H9 (cell line): Measurements from ENCODE around the gene PARM1. TPM values are rescaled to one million over a fixed set of nuclear protein-coding genes. Genes with fewer than 3 reads are reported as not detected.

Experiments used
- DNase-seq: peaks from one replicate; pipeline ENCODE4 v3.0.0-alpha.2; 2017
- H2AFZ ChIP-seq: one replicate; pipeline ENCODE4 v1.6.1; 2013; ENCODE audit warnings: mild to moderate bottlenecking, low read length, control low read depth, moderate library complexity
- H2AK5ac ChIP-seq: 2 replicates; pipeline ENCODE4 v1.6.1; 2013; ENCODE audit warnings: low read length, control low read depth, mixed read lengths; ENCODE audit not compliant: insufficient read length
- H2BK120ac ChIP-seq: one replicate; pipeline ENCODE4 v1.6.1; 2013; ENCODE audit warnings: low read depth, mild to moderate bottlenecking, low read length, control low read depth, inconsistent platforms; ENCODE audit not compliant: poor library complexity, severe bottlenecking
- H2BK12ac ChIP-seq: 2 replicates; pipeline ENCODE4 v1.6.1; 2013; ENCODE audit warnings: low read length, control low read depth, mixed read lengths, low read depth; ENCODE audit not compliant: insufficient read length
- H2BK15ac ChIP-seq: 2 replicates; pipeline ENCODE4 v1.6.1; 2013; ENCODE audit warnings: low read depth, low read length, control low read depth
- H2BK20ac ChIP-seq: one replicate; pipeline ENCODE4 v1.6.1; 2013; ENCODE audit warnings: low read depth, mild to moderate bottlenecking, low read length, control low read depth, inconsistent platforms; ENCODE audit not compliant: poor library complexity, severe bottlenecking
- H2BK5ac ChIP-seq: 2 replicates; pipeline ENCODE4 v1.6.1; 2013; ENCODE audit warnings: low read length, control low read depth, mixed read lengths; ENCODE audit not compliant: insufficient read length
- H3K14ac ChIP-seq: 2 replicates; pipeline ENCODE4 v1.6.1; 2013; ENCODE audit warnings: low read length, control low read depth; ENCODE audit not compliant: insufficient read depth
- H3K18ac ChIP-seq: 2 replicates; pipeline ENCODE4 v1.6.1; 2013; ENCODE audit warnings: low read depth, mild to moderate bottlenecking, mixed read lengths, low read length, control low read depth; ENCODE audit not compliant: insufficient read length
- H3K23ac ChIP-seq: 2 replicates; pipeline ENCODE4 v1.6.1; 2013; ENCODE audit warnings: low read length, control low read depth, mixed read lengths, low read depth; ENCODE audit not compliant: insufficient read length
- H3K23me2 ChIP-seq: 2 replicates; pipeline ENCODE4 v1.6.1; 2013; ENCODE audit warnings: low read depth, mild to moderate bottlenecking, mixed read lengths, low read length, control low read depth; ENCODE audit not compliant: insufficient read length, poor library complexity, severe bottlenecking
- H3K27ac ChIP-seq: 2 replicates; pipeline ENCODE4 v1.5.1; 2013; ENCODE audit warnings: low read length, control low read depth, mixed read lengths, low read depth; ENCODE audit not compliant: insufficient read length
- H3K27me3 ChIP-seq: 2 replicates; pipeline ENCODE4 v1.6.1; 2013; ENCODE audit warnings: low read length, control low read depth, inconsistent platforms; ENCODE audit not compliant: insufficient read depth
- H3K4ac ChIP-seq: 2 replicates; pipeline ENCODE4 v1.6.1; 2013; ENCODE audit warnings: low read depth, mild to moderate bottlenecking, control low read depth, inconsistent platforms, low read length, moderate library complexity
- H3K4me1 ChIP-seq: 2 replicates; pipeline ENCODE4 v1.6.1; 2013; ENCODE audit warnings: low read length, control low read depth, inconsistent platforms; ENCODE audit not compliant: insufficient read depth
- H3K4me2 ChIP-seq: 2 replicates; pipeline ENCODE4 v1.6.1; 2013; ENCODE audit warnings: low read length, control low read depth, mixed read lengths; ENCODE audit not compliant: insufficient read length, insufficient read depth
- H3K56ac ChIP-seq: 2 replicates; pipeline ENCODE4 v1.6.1; 2013; ENCODE audit warnings: low read depth, mild to moderate bottlenecking, mixed read lengths, low read length, control low read depth; ENCODE audit not compliant: insufficient read length
- H3K79me1 ChIP-seq: 2 replicates; pipeline ENCODE4 v1.6.1; 2013; ENCODE audit warnings: low read depth, mild to moderate bottlenecking, moderate library complexity, low read length, control low read depth, inconsistent platforms; ENCODE audit not compliant: insufficient read depth, poor library complexity, severe bottlenecking
- H3K79me2 ChIP-seq: 2 replicates; pipeline ENCODE4 v1.6.1; 2013; ENCODE audit warnings: low read length, control low read depth, inconsistent platforms; ENCODE audit not compliant: insufficient read depth
- H3K9ac ChIP-seq: 2 replicates; pipeline ENCODE4 v1.6.1; 2013; ENCODE audit warnings: low read length, control low read depth, mixed read lengths; ENCODE audit not compliant: insufficient read length; ENCODE audit errors: extremely low read depth
- H3K9me3 ChIP-seq: one replicate; pipeline ENCODE4 v1.6.1; 2013; ENCODE audit warnings: low read depth, low read length, inconsistent platforms; ENCODE audit not compliant: control insufficient read depth
- H3T11ph ChIP-seq: one replicate; pipeline ENCODE4 v1.6.1; 2013; ENCODE audit warnings: mild to moderate bottlenecking, low read length, control low read depth, inconsistent platforms
- H4K20me1 ChIP-seq: one replicate; pipeline ENCODE4 v1.6.1; 2013; ENCODE audit not compliant: control insufficient read depth, insufficient read length, insufficient read depth
- H4K5ac ChIP-seq: 2 replicates; pipeline ENCODE4 v1.6.1; 2013; ENCODE audit warnings: low read depth, mild to moderate bottlenecking, mixed read lengths, low read length, control low read depth; ENCODE audit not compliant: insufficient read length
- H4K8ac ChIP-seq: replicated peaks from 2 replicates; pipeline ENCODE4 v1.6.1; 2013; ENCODE audit warnings: low read length, control low read depth, mixed read lengths, low read depth; ENCODE audit not compliant: insufficient read length
- H4K91ac ChIP-seq: 2 replicates; pipeline ENCODE4 v1.6.1; 2013; ENCODE audit warnings: low read depth, mild to moderate bottlenecking, moderate library complexity, mixed read lengths, low read length, control low read depth; ENCODE audit not compliant: insufficient read length
- H3K27ac Mint-ChIP-seq, 3 experiments: 2 replicates in 2 of 3; 3 replicates in 1 of 3; pipeline ENCODE4 v1.8.0; 2020 to 2021; ENCODE audit warnings: mixed read lengths in 3 of 3, mild to moderate bottlenecking in 1 of 3, moderate library complexity in 1 of 3
- H3K27me3 Mint-ChIP-seq: 2 replicates; pipeline ENCODE4 v1.8.0; 2021; ENCODE audit warnings: low read depth, mild to moderate bottlenecking, moderate library complexity, mixed read lengths
- H3K36me3 Mint-ChIP-seq, 3 experiments: 2 replicates in 2 of 3; 3 replicates in 1 of 3; pipeline ENCODE4 v1.8.0; 2020 to 2021; ENCODE audit warnings: low read depth in 3 of 3, mixed read lengths in 3 of 3; ENCODE audit not compliant: insufficient read depth in 1 of 3
- H3K4me1 Mint-ChIP-seq, 2 experiments: 2 replicates each; pipeline ENCODE4 v1.8.0; 2020; ENCODE audit warnings: mixed read lengths in 2 of 2
- H3K4me3 Mint-ChIP-seq, 2 experiments: 2 replicates in 1 of 2; 3 replicates in 1 of 2; pipeline ENCODE4 v1.8.0; 2020 to 2021; ENCODE audit warnings: mild to moderate bottlenecking in 2 of 2, mixed read lengths in 2 of 2, moderate library complexity in 1 of 2
- H3K9me3 Mint-ChIP-seq, 2 experiments: 2 replicates in 1 of 2; 3 replicates in 1 of 2; pipeline ENCODE4 v1.8.0; 2020; ENCODE audit warnings: mild to moderate bottlenecking in 2 of 2, mixed read lengths in 2 of 2, moderate library complexity in 1 of 2
- WGBS: extraction: QIAGEN DNeasy Blood & Tissue Kit; methylation state at CpG from one replicate; pipeline ENCODE4 v1.1.7; 2013; ENCODE audit warnings: missing lambda C conversion rate, low lambda C conversion rate, mixed read lengths; ENCODE audit not compliant: insufficient read length; ENCODE audit errors: extremely low coverage; 5-methylcytosine and 5-hydroxymethylcytosine counted together
- total RNA-seq: library from RNA; stranded (reverse); gene quantifications from 2 replicates; pipeline ENCODE4 v1.2.1, GENCODE V29; 2021
- TF ChIP-seq, protein P1 (sequence below): fragments of 200-600 bp; sonication (generic); conservative IDR thresholded peaks from 3 replicates; pipeline ENCODE4 v1.8.0; 2021; ENCODE audit warnings: antibody characterized with exemption, mild to moderate bottlenecking

The PARM1 gene
- total RNA-seq, 1 experiment from 2014 or later: 2.0 TPM

DNA sequence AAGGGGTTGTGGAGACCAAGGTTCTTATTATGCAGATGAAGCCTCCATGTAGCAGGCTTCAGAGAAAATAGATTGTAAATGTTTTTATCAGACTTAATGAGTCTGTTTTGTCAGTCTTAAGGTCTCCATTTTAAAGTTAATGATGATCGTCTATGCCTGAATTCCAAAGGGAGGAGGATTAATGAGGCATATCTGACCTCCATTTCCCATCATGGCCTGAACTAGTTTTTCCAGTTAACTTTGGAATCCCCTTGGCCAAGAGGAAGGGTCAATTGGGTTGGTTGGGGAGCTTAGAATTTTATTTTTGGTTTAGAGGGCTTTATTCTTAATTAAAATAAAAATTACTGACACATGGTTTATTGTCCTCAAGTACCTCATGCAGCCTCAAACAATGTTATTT lies 6.9 kb upstream of the PARM1 start:
- H3K27ac Mint-ChIP-seq: no peak overlapping the region
- DNase-seq: no peak
- no peak overlapping the region for H3K4ac ChIP-seq
- peaks cover 5% of the 10 kb centered on the region; the same call in 1 of the 2 replicates for H3K4me1 ChIP-seq
- no peaks in the 10 kb centered on the region for H3K27me3 ChIP-seq
- no peak overlapping the region for H2BK20ac ChIP-seq
- no peaks in the 10 kb centered on the region; the same call in 1 of the 2 replicates for H3K27me3 Mint-ChIP-seq
- H3K9ac ChIP-seq: no peak overlapping the region
- no peak overlapping the region for H2AK5ac ChIP-seq
- no peak overlapping the region for H3K4me3 Mint-ChIP-seq
- H3K23me2 ChIP-seq: no peaks in the 10 kb centered on the region
- H2BK120ac ChIP-seq: no peak overlapping the region
- H3K9me3 Mint-ChIP-seq: no peaks in the 10 kb centered on the region
- no peak overlapping the region for H3K18ac ChIP-seq
- H4K5ac ChIP-seq: no peak overlapping the region
- H3K27ac ChIP-seq: no peak overlapping the region
- no peak overlapping the region for H4K91ac ChIP-seq
- H3K56ac ChIP-seq: no peak overlapping the region
- no peak overlapping the region for H2BK5ac ChIP-seq
- H3K79me1 ChIP-seq: no peaks in the 10 kb centered on the region
- WGBS: no CpG with 5 or more reads among the region's 1 CpG
- H2AFZ ChIP-seq: no peak overlapping the region
- no peak overlapping the region for H4K8ac ChIP-seq
- no peak overlapping the region for H3K23ac ChIP-seq
- H3K14ac ChIP-seq: no peak overlapping the region
- TF ChIP-seq, protein P1, sequence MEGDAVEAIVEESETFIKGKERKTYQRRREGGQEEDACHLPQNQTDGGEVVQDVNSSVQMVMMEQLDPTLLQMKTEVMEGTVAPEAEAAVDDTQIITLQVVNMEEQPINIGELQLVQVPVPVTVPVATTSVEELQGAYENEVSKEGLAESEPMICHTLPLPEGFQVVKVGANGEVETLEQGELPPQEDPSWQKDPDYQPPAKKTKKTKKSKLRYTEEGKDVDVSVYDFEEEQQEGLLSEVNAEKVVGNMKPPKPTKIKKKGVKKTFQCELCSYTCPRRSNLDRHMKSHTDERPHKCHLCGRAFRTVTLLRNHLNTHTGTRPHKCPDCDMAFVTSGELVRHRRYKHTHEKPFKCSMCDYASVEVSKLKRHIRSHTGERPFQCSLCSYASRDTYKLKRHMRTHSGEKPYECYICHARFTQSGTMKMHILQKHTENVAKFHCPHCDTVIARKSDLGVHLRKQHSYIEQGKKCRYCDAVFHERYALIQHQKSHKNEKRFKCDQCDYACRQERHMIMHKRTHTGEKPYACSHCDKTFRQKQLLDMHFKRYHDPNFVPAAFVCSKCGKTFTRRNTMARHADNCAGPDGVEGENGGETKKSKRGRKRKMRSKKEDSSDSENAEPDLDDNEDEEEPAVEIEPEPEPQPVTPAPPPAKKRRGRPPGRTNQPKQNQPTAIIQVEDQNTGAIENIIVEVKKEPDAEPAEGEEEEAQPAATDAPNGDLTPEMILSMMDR: no peak
- peaks cover 16% of the 10 kb centered on the region in 2 experiments for H3K4me1 Mint-ChIP-seq
- no peak overlapping the region for H2BK12ac ChIP-seq
- H3K4me2 ChIP-seq: no peak overlapping the region
- no peaks in the 10 kb centered on the region for H4K20me1 ChIP-seq
- H3T11ph ChIP-seq: no peak overlapping the region
- no peak overlapping the region for H2BK15ac ChIP-seq
- no peaks in the 10 kb centered on the region; a peak in 1 of 7 replicates for H3K36me3 Mint-ChIP-seq
- no peaks in the 10 kb centered on the region for H3K79me2 ChIP-seq
- H3K9me3 ChIP-seq: no peaks in the 10 kb centered on the region
